CD4-positive, alpha-beta memory T cell (primary cell): ENCODE results near the gene ARID5B. TPM values are rescaled to one million over a fixed set of nuclear protein-coding genes. Genes with fewer than 3 reads are reported as not detected.

Experiments
- CTCF ChIA-PET: fragments of 350-600 bp; sonication (Branson Sonifier 250); formaldehyde crosslinking; loops from one replicate; lab custom pipeline; 2021; ENCODE audit warnings: inconsistent platforms; ENCODE audit not compliant: partially characterized antibody; lab: Charles Lee
- POLR2A ChIA-PET: fragments of 350-600 bp; sonication (Branson Sonifier 250); formaldehyde crosslinking; loops from one replicate; lab custom pipeline; 2021; ENCODE audit not compliant: partially characterized antibody; lab: Charles Lee
- DNase-seq, 5 donors: peaks; one replicate each; pipeline versions ENCODE4 v3.0.0 to v3.0.0-alpha.2; 2020 to 2022; ENCODE audit warnings: mixed read lengths in 1 of 5
- H3K27ac ChIP-seq: one replicate; pipeline ENCODE4 v1.7.0; 2013; ENCODE audit warnings: low read depth, low read length
- H3K27me3 ChIP-seq: 2 replicates; pipeline ENCODE4 v1.7.0; 2013; ENCODE audit warnings: mild to moderate bottlenecking, low read length, moderate library complexity; ENCODE audit not compliant: insufficient read depth
- H3K36me3 ChIP-seq: 2 replicates; pipeline ENCODE4 v1.7.0; 2013; ENCODE audit warnings: mild to moderate bottlenecking, low read length, moderate library complexity; ENCODE audit not compliant: insufficient read depth
- H3K4me1 ChIP-seq: 2 replicates; pipeline ENCODE4 v1.7.0; 2013; ENCODE audit warnings: mild to moderate bottlenecking, low read length, moderate library complexity; ENCODE audit not compliant: insufficient read depth
- H3K4me3 ChIP-seq, 2 donors: one replicate each; pipeline ENCODE4 v1.7.0; 2013; ENCODE audit warnings: low read length in 2 of 2, mild to moderate bottlenecking in 1 of 2
- H3K9me3 ChIP-seq, 2 donors: one replicate each; pipeline ENCODE4 v1.7.0; 2013; ENCODE audit warnings: low read length in 2 of 2, control low read depth in 1 of 2; ENCODE audit not compliant: control insufficient read depth in 1 of 2
- H3K27ac Mint-ChIP-seq, 7 donors: one replicate each; pipeline ENCODE4 v1.8.0; 2020 to 2021; ENCODE audit warnings: mixed read lengths in 7 of 7, mild to moderate bottlenecking in 6 of 7, inconsistent platforms in 3 of 7, moderate library complexity in 3 of 7
- H3K27me3 Mint-ChIP-seq, 2 donors: one replicate each; pipeline ENCODE4 v1.8.0; 2020 to 2021; ENCODE audit warnings: mixed read lengths in 2 of 2
- H3K36me3 Mint-ChIP-seq, 2 donors: one replicate each; pipeline ENCODE4 v1.8.0; 2020 to 2021; ENCODE audit warnings: mixed read lengths in 2 of 2, inconsistent platforms in 1 of 2, mild to moderate bottlenecking in 1 of 2
- H3K4me1 Mint-ChIP-seq, 4 donors: one replicate each; pipeline ENCODE4 v1.8.0; 2020 to 2021; ENCODE audit warnings: mixed read lengths in 4 of 4, mild to moderate bottlenecking in 1 of 4
- H3K4me3 Mint-ChIP-seq, 8 donors: one replicate each; pipeline ENCODE4 v1.8.0; 2020 to 2021; ENCODE audit warnings: mixed read lengths in 8 of 8, mild to moderate bottlenecking in 7 of 8, moderate library complexity in 6 of 8, inconsistent platforms in 3 of 8
- H3K9me3 Mint-ChIP-seq, 8 donors: one replicate each; pipeline ENCODE4 v1.8.0; 2020 to 2021; ENCODE audit warnings: mixed read lengths in 8 of 8, mild to moderate bottlenecking in 5 of 8, inconsistent platforms in 3 of 8, moderate library complexity in 1 of 8
- intact Hi-C: fragments of 100-400 bp; cut with micrococcal nuclease; formaldehyde crosslinking; loops from one replicate; pipeline ENCODE4 v1.15.1; 2023
- polyA plus RNA-seq, 2 donors: library from polyadenylated mRNA; unstranded; fragments of 300-500 nt; fragmentation: Illumina TruSeq; gene quantifications; one replicate each; pipeline ENCODE4 v1.2.3, GENCODE V29; 2021
- total RNA-seq, 2 experiments: library from RNA; stranded (reverse); gene quantifications; one replicate each; pipeline ENCODE4 v1.2.3, GENCODE V29; 2021

ARID5B gene
- total and polyA plus RNA-seq, 4 experiments from 2014 or later, result 30.9 to 49.6 (median 41.9) TPM

- peak in 1 of 5 donors; percentile 1 for DNase-seq
- peaks cover 22 to 54% (median 36%) of the 10 kb centered on the region in 4 donors for H3K4me1 Mint-ChIP-seq
Measured at GRCh38 chr10:61899663-61899996, 1.9 kb upstream of the ARID5B start.

GRCh38 chr10:61899997-61900828 is 1.3 kb upstream of the ARID5B start:
- no peaks in the 10 kb centered on the region for H3K9me3 ChIP-seq
- Mint-ChIP-seq H3K9me3 (peaks cover 0 to 5% (median 0%) of the 10 kb centered on the region in 8 donors), H3K36me3 (peaks cover 0 to 34% of the 10 kb centered on the region in 2 donors), H3K4me1 (peaks cover 26 to 59% (median 41%) of the 10 kb centered on the region in 4 donors), H3K4me3 (peak overlapping the region; percentile 86 to 96 (median 93)), H3K27ac (peak overlapping the region; percentile 84 to 99 (median 95)), H3K27me3 (no peaks in the 10 kb centered on the region)
- H3K4me3 ChIP-seq, result peak overlapping the region; percentile 63 to 88
- no peaks in the 10 kb centered on the region for H3K36me3 ChIP-seq
- intact Hi-C loops, result loop anchor here (1.0 to 10.0 kb wide), 4 partner anchors 150 to 1232 kb away; partner anchors contain the start of gene NRBF2
- peak; percentile 59 to 73 (median 63) for DNase-seq
- H3K27ac ChIP-seq, result peak overlapping the region; percentile 80
- H3K4me1 ChIP-seq, result peaks cover 45% of the 10 kb centered on the region
- POLR2A ChIA-PET, result interaction anchor here (0.8 to 8.4 kb wide), 33 partner anchors 9 to 484 kb away, joined by 3 to 251 read pairs (median 5); no protein-coding TSS in a partner anchor
- no peaks in the 10 kb centered on the region for H3K27me3 ChIP-seq
- CTCF ChIA-PET, result interaction anchor here (0.9 to 12.7 kb wide), 17 partner anchors 21 to 345 kb away, joined by 3 to 228 read pairs (median 5); no protein-coding TSS in a partner anchor

More at GRCh38 chr10:61899663-61899996, 1.9 kb upstream of the ARID5B start:
- H3K27me3 Mint-ChIP-seq, result no peaks in the 10 kb centered on the region
- Histone ChIP-seq H3K27me3 (no peaks in the 10 kb centered on the region), H3K27ac (peak overlapping the region; percentile 80), H3K4me3 (peak overlapping the region; percentile 63 to 88), H3K4me1 (peaks cover 39% of the 10 kb centered on the region), H3K9me3 (no peaks in the 10 kb centered on the region), H3K36me3 (no peaks in the 10 kb centered on the region)
- ChIA-PET CTCF (interaction anchor here (1.0 to 12.7 kb wide), 18 partner anchors 21 to 346 kb away, joined by 3 to 228 read pairs (median 4); no protein-coding TSS in a partner anchor), POLR2A (interaction anchor here (0.8 to 8.4 kb wide), 33 partner anchors 9 to 484 kb away, joined by 3 to 251 read pairs (median 6); no protein-coding TSS in a partner anchor)
- peaks cover 0 to 5% (median 0%) of the 10 kb centered on the region in 8 donors for H3K9me3 Mint-ChIP-seq
- intact Hi-C loops, result loop anchor here (10.0 kb wide), 1 partner anchor 525 kb away; no protein-coding TSS in a partner anchor
- H3K27ac Mint-ChIP-seq, result peak overlapping the region; percentile 84 to 99 (median 95)
- peak overlapping the region; percentile 86 to 96 (median 93) for H3K4me3 Mint-ChIP-seq
- H3K36me3 Mint-ChIP-seq, result peaks cover 0 to 32% of the 10 kb centered on the region in 2 donors

GRCh38 chr10:61901829-61902444 is 438 bp downstream of the ARID5B start:
- intact Hi-C loops, result loop anchor here (1.0 to 5.0 kb wide), 8 partner anchors 34 to 1230 kb away; partner anchors contain the start of genes EGR2 and NRBF2
- ChIA-PET CTCF (interaction anchor here (0.7 to 12.7 kb wide), 25 partner anchors 10 to 346 kb away, joined by 3 to 228 read pairs (median 5); no protein-coding TSS in a partner anchor), POLR2A (interaction anchor here (0.6 to 8.4 kb wide), 48 partner anchors 11 to 1231 kb away, joined by 3 to 251 read pairs (median 6); partner anchors contain the start of genes ADO, NRBF2 and RTKN2)
- peak overlapping the region; percentile 63 to 88 for H3K4me3 ChIP-seq
- H3K36me3 ChIP-seq, result no peaks in the 10 kb centered on the region
- H3K27ac ChIP-seq, result peak overlapping the region; percentile 80
- Mint-ChIP-seq H3K9me3 (peaks cover 0 to 5% (median 0%) of the 10 kb centered on the region in 8 donors), H3K36me3 (peaks cover 0 to 34% of the 10 kb centered on the region in 2 donors), H3K27me3 (no peaks in the 10 kb centered on the region), H3K4me1 (peaks cover 31 to 67% (median 47%) of the 10 kb centered on the region in 4 donors), H3K4me3 (peak overlapping the region; percentile 86 to 96 (median 93)), H3K27ac (peak overlapping the region; percentile 84 to 99 (median 95))
- H3K4me1 ChIP-seq, result peaks cover 61% of the 10 kb centered on the region
- no peaks in the 10 kb centered on the region for H3K9me3 ChIP-seq
- peak in 2 of 5 donors; percentile 7 to 25 for DNase-seq
- H3K27me3 ChIP-seq, result no peaks in the 10 kb centered on the region

- Mint-ChIP-seq H3K4me3 (peak overlapping the region; percentile 86 to 96 (median 93)), H3K9me3 (peaks cover 0 to 5% (median 0%) of the 10 kb centered on the region in 8 donors), H3K4me1 (peaks cover 30 to 67% (median 44%) of the 10 kb centered on the region in 4 donors), H3K36me3 (peaks cover 0 to 32% of the 10 kb centered on the region in 2 donors), H3K27me3 (no peaks in the 10 kb centered on the region), H3K27ac (peak overlapping the region; percentile 84 to 99 (median 95))
- H3K4me1 ChIP-seq, result peaks cover 58% of the 10 kb centered on the region
- intact Hi-C loops, result loop anchor here (1.0 to 5.0 kb wide), 9 partner anchors 34 to 1230 kb away; partner anchors contain the start of gene NRBF2
- H3K4me3 ChIP-seq, result peak overlapping the region; percentile 63 to 88
- DNase-seq, result peak; percentile 79 to 89 (median 83)
- no peaks in the 10 kb centered on the region for H3K36me3 ChIP-seq
- no peaks in the 10 kb centered on the region for H3K9me3 ChIP-seq
- CTCF ChIA-PET, result interaction anchor here (0.7 to 12.7 kb wide), 26 partner anchors 9 to 345 kb away, joined by 3 to 228 read pairs (median 6); no protein-coding TSS in a partner anchor
- H3K27me3 ChIP-seq, result no peaks in the 10 kb centered on the region
- POLR2A ChIA-PET, result interaction anchor here (0.6 to 8.4 kb wide), 52 partner anchors 9 to 1193 kb away, joined by 3 to 251 read pairs (median 5); partner anchors contain the start of gene RTKN2
- peak overlapping the region; percentile 80 for H3K27ac ChIP-seq
Measured at GRCh38 chr10:61902445-61903220, 1.1 kb downstream of the ARID5B start.

- Histone ChIP-seq H3K27ac (peak overlapping the region; percentile 80), H3K27me3 (no peaks in the 10 kb centered on the region), H3K36me3 (no peaks in the 10 kb centered on the region), H3K4me3 (peak overlapping the region; percentile 63 to 88), H3K4me1 (peaks cover 51% of the 10 kb centered on the region), H3K9me3 (no peaks in the 10 kb centered on the region)
- ChIA-PET CTCF (interaction anchor here (0.7 to 12.7 kb wide), 19 partner anchors 8 to 345 kb away, joined by 3 to 228 read pairs (median 5); no protein-coding TSS in a partner anchor), POLR2A (interaction anchor here (0.6 to 8.4 kb wide), 39 partner anchors 8 to 1227 kb away, joined by 3 to 251 read pairs (median 5); no protein-coding TSS in a partner anchor)
- peak overlapping the region; percentile 84 to 98 (median 97) for H3K27ac Mint-ChIP-seq
- DNase-seq, result peak; percentile 67 to 78 (median 70)
- peaks cover 4 to 32% of the 10 kb centered on the region in 2 donors for H3K36me3 Mint-ChIP-seq
- intact Hi-C loops, result loop anchor here (1.0 to 5.0 kb wide), 4 partner anchors 90 to 1229 kb away; partner anchors contain the start of gene NRBF2
- peaks cover 0 to 5% (median 0%) of the 10 kb centered on the region in 8 donors for H3K9me3 Mint-ChIP-seq
- no peaks in the 10 kb centered on the region for H3K27me3 Mint-ChIP-seq
- H3K4me1 Mint-ChIP-seq, result peaks cover 28 to 63% (median 40%) of the 10 kb centered on the region in 4 donors
- peak overlapping the region; percentile 86 to 96 (median 94) for H3K4me3 Mint-ChIP-seq
Measured at GRCh38 chr10:61903221-61903927, 1.9 kb downstream of the ARID5B start.
